Smooth muscle cell (in vitro differentiated cells): ENCODE data around the gene YIF1B. TPM values are rescaled to one million over a fixed set of nuclear protein-coding genes. Genes with fewer than 3 reads are reported as not detected.

ENCODE experiments used
- DNase-seq: peaks from one replicate; lab custom pipeline; 2025; ENCODE audit not compliant: unreplicated experiment; lab: John Stamatoyannopoulos, UW
- H2AFZ ChIP-seq: fragments of 200-600 bp; sonication (generic); 2 replicates; pipeline ENCODE4 v1.6.0; 2016; ENCODE audit warnings: antibody characterized with exemption, low read depth, mild to moderate bottlenecking
- H3F3A ChIP-seq: fragments of 200-600 bp; sonication (generic); 2 replicates; pipeline ENCODE4 v1.6.0; 2017; ENCODE audit warnings: antibody characterized with exemption, low read depth
- H3K27ac ChIP-seq: fragments of 200-600 bp; sonication (generic); 2 replicates; pipeline ENCODE4 v1.5.1; 2016; ENCODE audit warnings: low read depth, mild to moderate bottlenecking
- H3K27me3 ChIP-seq: fragments of 200-600 bp; sonication (generic); 2 replicates; pipeline ENCODE4 v1.6.1; 2016; ENCODE audit warnings: low read depth, mild to moderate bottlenecking
- H3K36me3 ChIP-seq: fragments of 200-600 bp; sonication (generic); 2 replicates; pipeline ENCODE4 v1.5.1; 2016; ENCODE audit warnings: low read depth
- H3K4me1 ChIP-seq: fragments of 200-600 bp; sonication (generic); 2 replicates; pipeline ENCODE4 v1.5.1; 2016; ENCODE audit warnings: low read depth
- H3K4me2 ChIP-seq: fragments of 200-600 bp; sonication (generic); 2 replicates; pipeline ENCODE4 v1.6.0; 2016; ENCODE audit warnings: mild to moderate bottlenecking
- H3K4me3 ChIP-seq: fragments of 200-600 bp; sonication (generic); 2 replicates; pipeline ENCODE4 v1.5.1; 2016; ENCODE audit warnings: mild to moderate bottlenecking
- H3K79me2 ChIP-seq: fragments of 200-600 bp; sonication (generic); 2 replicates; pipeline ENCODE4 v1.6.0; 2016; ENCODE audit warnings: low read depth, mild to moderate bottlenecking
- H3K9ac ChIP-seq: fragments of 200-600 bp; sonication (generic); 2 replicates; pipeline ENCODE4 v1.6.0; 2016; ENCODE audit warnings: low read depth
- H3K9me3 ChIP-seq: fragments of 200-600 bp; sonication (generic); replicated peaks from 2 replicates; pipeline ENCODE4 v1.5.1; 2016; ENCODE audit warnings: low read depth
- H4K20me1 ChIP-seq: fragments of 200-600 bp; sonication (generic); 2 replicates; pipeline ENCODE4 v1.6.0; 2016; ENCODE audit warnings: low read depth
- CTCF ChIP-seq: fragments of 200-600 bp; sonication (generic); IDR thresholded peaks from 2 replicates; pipeline ENCODE4 v1.5.1; 2017; ENCODE audit warnings: borderline replicate concordance, mild to moderate bottlenecking, antibody characterized with exemption; ENCODE audit not compliant: insufficient read depth, poor library complexity, severe bottlenecking
- WGBS: methylation state at CpG from one replicate; pipeline ENCODE4 v1.1.7; 2016; ENCODE audit warnings: low lambda C conversion rate; 5-methylcytosine and 5-hydroxymethylcytosine counted together
- polyA plus RNA-seq: library from polyadenylated mRNA; unstranded; fragments of >200 nt; fragmentation: Nextera tagmentation; extraction: Ambion mirVana; gene quantifications from 2 replicates; pipeline ENCODE4 v1.2.1, GENCODE V29; 2016
- total RNA-seq: library from RNA; depleted of rRNA; stranded (reverse); fragments of >200 nt; gene quantifications from 2 replicates; pipeline ENCODE4 v1.2.3, GENCODE V29; 2014

The YIF1B gene
- total and polyA plus RNA-seq, 2 experiments from 2014 or later: 80.1 to 216 TPM

- H2AFZ ChIP-seq: no peak overlapping the region
- no peaks in the 10 kb centered on the region for H3K9me3 ChIP-seq
- H3K4me3 ChIP-seq: no peak overlapping the region
- WGBS: 92% methylated on average over 6 of the region's 8 CpGs
- no peak for DNase-seq
- H3K4me1 ChIP-seq: no peaks in the 10 kb centered on the region
- no peak overlapping the region for H3K9ac ChIP-seq
- peaks cover 7% of the 10 kb centered on the region for H3K27me3 ChIP-seq
- H4K20me1 ChIP-seq: no peaks in the 10 kb centered on the region
- H3K79me2 ChIP-seq: no peaks in the 10 kb centered on the region
- no peak for TF ChIP-seq CTCF
- H3F3A ChIP-seq: no peaks in the 10 kb centered on the region
- H3K27ac ChIP-seq: no peak overlapping the region
- no peaks in the 10 kb centered on the region for H3K36me3 ChIP-seq
- no peak overlapping the region for H3K4me2 ChIP-seq
These were observed 36.9 kb upstream of the YIF1B start for GRCh38 chr19:38352611-38353010.

GRCh38 chr19:38351865-38352395, 36.2 kb upstream of the YIF1B start:
- Histone ChIP-seq H3K4me2 (no peak overlapping the region), H3K79me2 (no peaks in the 10 kb centered on the region), H3K36me3 (no peaks in the 10 kb centered on the region), H2AFZ (no peak overlapping the region), H3K4me1 (no peaks in the 10 kb centered on the region), H3K27me3 (peaks cover 3% of the 10 kb centered on the region), H3F3A (no peaks in the 10 kb centered on the region), H3K9ac (no peak overlapping the region), H4K20me1 (no peaks in the 10 kb centered on the region), H3K4me3 (no peak overlapping the region), H3K27ac (no peak overlapping the region), H3K9me3 (no peaks in the 10 kb centered on the region)
- WGBS: 84% methylated on average over 9 of the region's 9 CpGs
- no peak for DNase-seq
- TF ChIP-seq CTCF: no peak

GRCh38 chr19:38350883-38351282, 35.1 kb upstream of the YIF1B start:
- Histone ChIP-seq H3K27me3 (no peaks in the 10 kb centered on the region), H3K9me3 (no peaks in the 10 kb centered on the region), H3K9ac (no peak overlapping the region), H3K4me2 (no peak overlapping the region), H3K36me3 (no peaks in the 10 kb centered on the region), H2AFZ (no peak overlapping the region), H3F3A (no peaks in the 10 kb centered on the region), H3K4me1 (no peaks in the 10 kb centered on the region), H3K79me2 (no peaks in the 10 kb centered on the region), H3K27ac (no peak overlapping the region), H4K20me1 (no peaks in the 10 kb centered on the region), H3K4me3 (no peak overlapping the region)
- 89% methylated on average over 3 of the region's 3 CpGs for WGBS
- no peak for DNase-seq
- no peak for TF ChIP-seq CTCF

GRCh38 chr19:38346837-38347236, 31.1 kb upstream of the YIF1B start:
- Histone ChIP-seq H3K4me2 (no peak overlapping the region), H3K36me3 (no peaks in the 10 kb centered on the region), H3K9me3 (no peaks in the 10 kb centered on the region), H2AFZ (no peak overlapping the region), H3K9ac (no peak overlapping the region), H3K27ac (no peak overlapping the region), H4K20me1 (no peaks in the 10 kb centered on the region), H3K4me3 (no peak overlapping the region), H3K4me1 (no peaks in the 10 kb centered on the region), H3K27me3 (no peaks in the 10 kb centered on the region), H3F3A (no peaks in the 10 kb centered on the region), H3K79me2 (no peaks in the 10 kb centered on the region)
- no peak for TF ChIP-seq CTCF
- DNase-seq: no peak
- WGBS: 77% methylated on average over 4 of the region's 4 CpGs
